Endothelial cell (in vitro differentiated cells): ENCODE results near the gene RAPGEF1. TPM values are rescaled to one million over a fixed set of nuclear protein-coding genes. Genes with fewer than 3 reads are reported as not detected.

Experiments
- DNase-seq: peaks from one replicate; pipeline ENCODE4 v3.0.0; 2021; ENCODE audit warnings: low spot score
- H3K27ac Mint-ChIP-seq: one replicate; pipeline ENCODE4 v1.8.0; 2021; ENCODE audit warnings: mixed read lengths, inconsistent platforms; ENCODE audit not compliant: unreplicated experiment
- H3K27me3 Mint-ChIP-seq: one replicate; pipeline ENCODE4 v1.8.0; 2021; ENCODE audit warnings: mild to moderate bottlenecking, moderate library complexity, mixed read lengths, inconsistent platforms; ENCODE audit not compliant: unreplicated experiment
- H3K36me3 Mint-ChIP-seq: one replicate; pipeline ENCODE4 v1.8.0; 2021; ENCODE audit warnings: mild to moderate bottlenecking, low read depth, mixed read lengths, inconsistent platforms; ENCODE audit not compliant: unreplicated experiment
- H3K4me1 Mint-ChIP-seq: one replicate; pipeline ENCODE4 v1.8.0; 2021; ENCODE audit warnings: mild to moderate bottlenecking, mixed read lengths, inconsistent platforms; ENCODE audit not compliant: unreplicated experiment
- H3K4me3 Mint-ChIP-seq: one replicate; pipeline ENCODE4 v1.8.0; 2021; ENCODE audit warnings: mild to moderate bottlenecking, mixed read lengths, inconsistent platforms; ENCODE audit not compliant: unreplicated experiment
- H3K9me3 Mint-ChIP-seq: one replicate; pipeline ENCODE4 v1.8.0; 2021; ENCODE audit warnings: mixed read lengths, inconsistent platforms; ENCODE audit not compliant: unreplicated experiment
- CTCF ChIP-seq: fragments of 200-600 bp; sonication (generic); IDR thresholded peaks from one replicate; pipeline ENCODE4 v1.5.0; 2021; ENCODE audit warnings: antibody characterized with exemption; ENCODE audit not compliant: unreplicated experiment
- total RNA-seq: library from RNA; stranded (reverse); fragmentation: NEBNext Ultra II Directional; extraction: Animal tissue kit (Norgen Biotek cat#: 25700); gene quantifications from one replicate; pipeline ENCODE4 v1.2.1, GENCODE V29; 2021; ENCODE audit not compliant: unreplicated experiment

Gene RAPGEF1
- total RNA-seq, 1 donor from 2014 or later = 226 TPM

DNA sequence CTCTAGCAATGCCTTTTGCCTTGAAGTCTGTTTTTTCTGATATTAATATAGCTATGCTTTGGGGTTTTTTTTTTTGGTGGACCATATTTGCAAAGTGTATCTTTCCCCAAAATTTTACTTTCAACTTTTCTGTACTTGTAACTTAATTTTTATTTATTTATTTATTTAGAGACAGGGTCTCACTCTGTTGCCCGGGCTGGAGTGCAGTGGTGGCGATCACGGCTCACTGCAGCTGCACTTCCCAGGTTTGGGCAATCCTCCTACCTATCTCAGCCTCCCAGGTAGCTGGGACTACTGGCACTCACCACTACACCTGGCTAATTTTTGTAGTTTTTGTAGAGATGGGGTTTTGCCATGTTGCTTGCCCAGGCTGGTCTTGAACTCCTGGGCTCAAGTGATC, 173.7 kb downstream of the RAPGEF1 start:
- H3K4me1 Mint-ChIP-seq = no peaks in the 10 kb centered on the region
- H3K36me3 Mint-ChIP-seq = peaks cover 30% of the 10 kb centered on the region
- peaks cover 6% of the 10 kb centered on the region for H3K27me3 Mint-ChIP-seq
- no peak overlapping the region for H3K27ac Mint-ChIP-seq
- no peaks in the 10 kb centered on the region for H3K9me3 Mint-ChIP-seq
- no peak overlapping the region for H3K4me3 Mint-ChIP-seq
- no peak for TF ChIP-seq CTCF
- DNase-seq = no peak

- Mint-ChIP-seq H3K27me3 (peaks cover 9% of the 10 kb centered on the region), H3K4me1 (no peaks in the 10 kb centered on the region), H3K36me3 (peaks cover 26% of the 10 kb centered on the region), H3K9me3 (no peaks in the 10 kb centered on the region), H3K27ac (no peak overlapping the region), H3K4me3 (no peak overlapping the region)
- no peak for DNase-seq
- no peak for TF ChIP-seq CTCF
Observed at GRCh38 chr9:131565369-131565768, 174.5 kb downstream of the RAPGEF1 start.

DNA sequence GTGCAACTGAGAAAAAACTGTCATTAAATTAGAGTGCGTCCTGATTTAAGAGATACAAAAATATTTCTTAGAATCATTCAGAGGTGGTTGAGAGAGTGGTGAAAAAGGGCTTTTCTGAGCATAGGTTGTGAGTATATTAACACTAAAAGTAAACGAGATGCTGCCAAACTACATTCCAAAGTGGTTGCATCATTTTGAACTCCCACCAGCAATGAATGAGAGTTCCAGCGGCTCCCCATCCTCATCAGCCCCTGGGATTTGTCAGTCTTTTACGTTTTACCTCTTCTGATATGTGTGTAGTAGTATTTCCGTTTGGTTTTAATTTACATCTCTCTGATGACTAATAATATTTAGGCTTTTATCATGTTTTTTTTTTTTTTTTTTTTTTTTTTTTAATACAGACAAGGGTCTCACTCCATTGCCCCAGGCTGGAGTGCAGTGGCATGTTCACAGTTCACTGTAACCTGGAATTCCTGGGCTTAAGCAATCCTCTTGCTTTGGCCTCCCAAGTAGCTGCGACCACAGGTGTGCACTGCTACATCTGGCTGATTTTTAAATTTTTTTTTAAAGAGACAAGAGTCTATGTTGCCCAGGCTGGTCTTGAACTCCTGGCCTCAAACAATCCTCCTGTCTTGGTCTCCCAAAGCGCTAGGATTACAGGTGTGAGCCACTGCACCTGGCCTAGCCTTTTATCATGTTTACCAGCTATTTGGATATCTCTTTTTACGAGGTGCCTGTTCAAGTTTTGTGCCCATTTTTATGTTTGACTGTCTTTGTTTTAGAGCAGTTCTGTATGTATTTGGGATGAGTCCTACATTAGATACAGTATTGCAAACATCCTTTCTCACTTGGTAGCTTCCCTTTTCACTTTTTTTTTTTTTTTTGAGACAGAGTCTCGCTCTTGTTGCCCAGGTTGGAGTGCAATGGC, 177.6 kb downstream of the RAPGEF1 start:
- Mint-ChIP-seq H3K27ac (no peak overlapping the region), H3K36me3 (peaks cover 4% of the 10 kb centered on the region), H3K4me1 (no peaks in the 10 kb centered on the region), H3K9me3 (no peaks in the 10 kb centered on the region), H3K4me3 (no peak overlapping the region), H3K27me3 (peaks cover 12% of the 10 kb centered on the region)
- no peak for DNase-seq
- TF ChIP-seq CTCF = no peak

DNA sequence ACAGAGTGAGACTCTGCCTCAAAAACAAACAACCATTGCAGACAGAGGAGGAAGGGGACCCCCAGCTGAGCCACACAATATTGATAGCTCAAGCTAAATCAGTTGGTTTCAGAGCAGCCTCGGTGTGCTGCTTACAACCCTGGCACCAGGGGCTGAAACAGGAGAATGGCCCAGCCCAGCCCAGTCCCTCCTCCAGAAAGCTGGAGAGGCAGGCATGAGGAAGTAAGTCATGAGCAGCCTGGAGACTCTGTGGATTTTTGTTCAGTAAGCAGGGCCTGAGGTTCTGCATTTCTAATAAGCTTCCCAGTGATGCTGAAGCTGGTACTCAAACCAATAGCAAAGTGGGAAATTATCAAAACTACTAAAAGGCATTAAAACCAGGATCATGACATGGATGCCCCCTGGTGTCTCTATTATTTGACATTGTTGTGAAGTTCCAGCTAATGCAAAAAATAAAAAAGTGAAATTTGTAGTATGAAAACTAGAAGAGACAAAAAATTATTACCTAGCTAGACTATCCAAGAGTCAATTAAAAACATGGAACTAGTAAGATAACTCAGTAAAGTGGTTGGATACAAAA, 180.4 kb downstream of the RAPGEF1 start:
- no peak for TF ChIP-seq CTCF
- H3K4me3 Mint-ChIP-seq = no peak overlapping the region

More for the DNA sequence above, 180.4 kb downstream of the RAPGEF1 start:
- DNase-seq = no peak
- Mint-ChIP-seq H3K27ac (no peak overlapping the region), H3K27me3 (peaks cover 29% of the 10 kb centered on the region), H3K4me1 (peaks cover 13% of the 10 kb centered on the region), H3K36me3 (peaks cover 4% of the 10 kb centered on the region), H3K9me3 (no peaks in the 10 kb centered on the region)
